ENCODE data around the gene RSPH6A. TPM values are rescaled to one million over a fixed set of nuclear protein-coding genes. Genes with fewer than 3 reads are reported as not detected.

The RSPH6A gene
- total RNA-seq, 2 experiments from 2014 or later, result 0.17 to 0.25 TPM

DNA sequence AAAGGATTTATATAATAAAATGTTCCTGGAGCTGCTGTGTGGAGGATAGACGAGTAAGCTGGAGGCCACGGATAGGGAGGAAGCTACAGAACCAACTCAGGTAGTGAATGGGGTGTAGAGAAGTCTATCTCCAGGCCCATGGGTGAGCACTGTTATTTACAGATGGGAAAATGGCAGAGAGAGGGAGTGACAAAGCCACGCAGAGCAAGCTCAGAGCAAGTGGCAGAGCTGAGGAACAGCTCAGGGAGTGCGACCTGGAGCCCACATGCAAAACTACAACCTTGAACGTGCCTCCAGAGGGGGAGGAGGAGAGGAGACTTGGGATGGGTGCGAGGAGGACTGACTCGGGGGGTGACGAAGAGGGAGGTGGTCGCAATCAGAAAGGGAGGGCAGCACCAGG lies 13.4 kb upstream of the RSPH6A start:
- intact Hi-C loops (cut with DNase I, micrococcal nuclease), result no loop called here
- peaks cover 81% of the 10 kb centered on the region for H3K36me3 Mint-ChIP-seq (ENCODE audit: low read depth)
- ChIA-PET CTCF (interaction anchor here (1.3 kb wide), 1 partner anchor 11 kb away, joined by 3 read pairs; no protein-coding TSS in a partner anchor), POLR2A (no interaction called here)
- Histone ChIP-seq H3K4me3 (ENCODE audit: low read length) (no peak overlapping the region), H3K9me3 (ENCODE audit: control insufficient read depth in 1 of 2, insufficient read depth in 1 of 2, low read length in 2 of 2) (no peaks in the 10 kb centered on the region), H3K36me3 (ENCODE audit: insufficient read depth, low read length) (peaks cover 88% of the 10 kb centered on the region), H3K4me1 (ENCODE audit: insufficient read depth, low read length) (no peaks in the 10 kb centered on the region), H3K27ac (ENCODE audit: low read depth in 1 of 2, low read length in 2 of 2) (no peak overlapping the region), H3K27me3 (ENCODE audit: control insufficient read depth in 1 of 2, insufficient read depth in 2 of 2, low read length in 2 of 2) (no peaks in the 10 kb centered on the region)
- no peaks in the 10 kb centered on the region for H3K27me3 Mint-ChIP-seq
- TF ChIP-seq, protein P1, sequence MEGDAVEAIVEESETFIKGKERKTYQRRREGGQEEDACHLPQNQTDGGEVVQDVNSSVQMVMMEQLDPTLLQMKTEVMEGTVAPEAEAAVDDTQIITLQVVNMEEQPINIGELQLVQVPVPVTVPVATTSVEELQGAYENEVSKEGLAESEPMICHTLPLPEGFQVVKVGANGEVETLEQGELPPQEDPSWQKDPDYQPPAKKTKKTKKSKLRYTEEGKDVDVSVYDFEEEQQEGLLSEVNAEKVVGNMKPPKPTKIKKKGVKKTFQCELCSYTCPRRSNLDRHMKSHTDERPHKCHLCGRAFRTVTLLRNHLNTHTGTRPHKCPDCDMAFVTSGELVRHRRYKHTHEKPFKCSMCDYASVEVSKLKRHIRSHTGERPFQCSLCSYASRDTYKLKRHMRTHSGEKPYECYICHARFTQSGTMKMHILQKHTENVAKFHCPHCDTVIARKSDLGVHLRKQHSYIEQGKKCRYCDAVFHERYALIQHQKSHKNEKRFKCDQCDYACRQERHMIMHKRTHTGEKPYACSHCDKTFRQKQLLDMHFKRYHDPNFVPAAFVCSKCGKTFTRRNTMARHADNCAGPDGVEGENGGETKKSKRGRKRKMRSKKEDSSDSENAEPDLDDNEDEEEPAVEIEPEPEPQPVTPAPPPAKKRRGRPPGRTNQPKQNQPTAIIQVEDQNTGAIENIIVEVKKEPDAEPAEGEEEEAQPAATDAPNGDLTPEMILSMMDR (IDR thresholded peaks at IDR 0.05), result no peak
- H3K4me3 Mint-ChIP-seq, result no peak overlapping the region
- H3K4me1 Mint-ChIP-seq (ENCODE audit: low read depth), result no peaks in the 10 kb centered on the region
- no peaks in the 10 kb centered on the region for H3K9me3 Mint-ChIP-seq
- DNase-seq (no peak), ATAC-seq (ENCODE audit: poor library complexity) (no peak)
- no peak overlapping the region for H3K27ac Mint-ChIP-seq

DNA sequence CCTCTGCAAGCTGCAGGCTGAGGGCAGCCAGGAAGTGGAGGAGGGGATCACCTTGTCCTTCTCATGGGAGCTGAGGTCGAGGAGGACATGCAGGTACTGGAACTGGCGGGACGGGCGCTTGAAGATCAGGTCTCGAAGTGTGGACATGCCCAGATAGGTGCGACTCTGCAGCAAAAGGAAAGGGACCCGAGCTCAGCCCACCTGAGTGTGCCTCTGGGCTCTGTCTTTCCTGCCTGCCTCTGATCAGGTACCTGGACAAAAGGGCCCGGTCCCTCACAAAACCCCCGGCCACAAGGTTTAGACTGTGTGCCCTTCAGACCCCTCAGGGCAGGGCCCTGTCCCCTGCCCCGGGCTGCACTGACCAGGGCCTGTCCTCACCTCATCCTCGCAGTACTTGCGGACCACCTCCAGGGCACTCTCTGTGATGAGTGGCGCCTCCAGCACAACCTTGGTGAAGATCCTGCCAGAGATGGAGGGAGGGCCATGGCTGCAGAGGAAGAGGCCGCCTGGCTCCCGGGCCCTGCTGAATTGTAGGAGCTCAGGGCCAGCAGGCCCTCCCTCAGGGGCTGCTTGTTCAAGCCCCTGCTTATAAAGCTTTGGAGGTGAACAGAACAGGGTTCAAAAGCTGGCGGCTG lies 12.5 kb upstream of the RSPH6A start:
- CTCF ChIA-PET, result interaction anchor here (1.3 kb wide), 1 partner anchor 10 kb away, joined by 3 read pairs; no protein-coding TSS in a partner anchor
- DNase-seq (no peak), ATAC-seq (ENCODE audit: poor library complexity) (no peak)
- no peak overlapping the region for H3K27ac ChIP-seq (ENCODE audit: low read depth in 1 of 2, low read length in 2 of 2)
- POLR2A ChIA-PET, result no interaction called here
- H3K4me3 ChIP-seq (ENCODE audit: low read length), result no peak overlapping the region
- no peaks in the 10 kb centered on the region for H3K4me1 ChIP-seq (ENCODE audit: insufficient read depth, low read length)
- Mint-ChIP-seq H3K4me1 (ENCODE audit: low read depth) (no peaks in the 10 kb centered on the region), H3K27me3 (no peaks in the 10 kb centered on the region), H3K27ac (no peak overlapping the region), H3K4me3 (no peak overlapping the region), H3K36me3 (ENCODE audit: low read depth) (peaks cover 77% of the 10 kb centered on the region), H3K9me3 (no peaks in the 10 kb centered on the region)
- H3K27me3 ChIP-seq (ENCODE audit: control insufficient read depth in 1 of 2, insufficient read depth in 2 of 2, low read length in 2 of 2), result no peaks in the 10 kb centered on the region
- H3K9me3 ChIP-seq (ENCODE audit: control insufficient read depth in 1 of 2, insufficient read depth in 1 of 2, low read length in 2 of 2), result no peaks in the 10 kb centered on the region
- intact Hi-C loops (cut with DNase I, micrococcal nuclease), result no loop called here
- TF ChIP-seq, protein P1 (IDR thresholded peaks at IDR 0.05), result no peak
- peaks cover 83% of the 10 kb centered on the region for H3K36me3 ChIP-seq (ENCODE audit: insufficient read depth, low read length)

DNA sequence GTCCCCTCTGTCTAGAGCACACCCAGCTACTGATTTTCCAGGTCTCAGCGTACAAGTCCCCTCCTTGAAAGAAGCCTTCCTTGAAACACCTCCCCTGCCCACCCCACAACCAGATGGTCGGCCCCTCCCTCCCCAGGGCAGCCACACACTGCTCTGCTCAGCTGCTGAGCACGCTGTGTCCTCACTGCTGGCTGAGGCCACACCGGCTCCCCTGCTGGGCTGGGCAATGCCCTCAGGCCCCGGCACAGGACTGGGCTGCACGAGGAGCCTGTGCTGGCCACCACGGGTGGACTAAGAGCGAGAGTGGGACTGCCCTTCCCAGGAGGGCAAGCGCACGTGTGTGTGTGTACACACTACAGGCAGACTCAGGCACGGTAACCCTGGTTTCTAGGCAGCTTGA lies 11.8 kb upstream of the RSPH6A start:
- Histone ChIP-seq H3K36me3 (ENCODE audit: insufficient read depth, low read length) (peaks cover 80% of the 10 kb centered on the region), H3K27ac (ENCODE audit: low read depth in 1 of 2, low read length in 2 of 2) (no peak overlapping the region), H3K27me3 (ENCODE audit: control insufficient read depth in 1 of 2, insufficient read depth in 2 of 2, low read length in 2 of 2) (no peaks in the 10 kb centered on the region), H3K9me3 (ENCODE audit: control insufficient read depth in 1 of 2, insufficient read depth in 1 of 2, low read length in 2 of 2) (no peaks in the 10 kb centered on the region), H3K4me3 (ENCODE audit: low read length) (no peak overlapping the region), H3K4me1 (ENCODE audit: insufficient read depth, low read length) (no peaks in the 10 kb centered on the region)
- TF ChIP-seq, protein P1 (IDR thresholded peaks at IDR 0.05), result no peak
- no peak for DNase-seq
- intact Hi-C loops (cut with DNase I, micrococcal nuclease), result no loop called here
- peaks cover 71% of the 10 kb centered on the region for H3K36me3 Mint-ChIP-seq (ENCODE audit: low read depth)
- ChIA-PET POLR2A (no interaction called here), CTCF (no interaction called here)
- no peak overlapping the region for H3K4me3 Mint-ChIP-seq
- H3K27ac Mint-ChIP-seq, result no peak overlapping the region
- H3K4me1 Mint-ChIP-seq (ENCODE audit: low read depth), result no peaks in the 10 kb centered on the region
- no peaks in the 10 kb centered on the region for H3K9me3 Mint-ChIP-seq
- H3K27me3 Mint-ChIP-seq, result no peaks in the 10 kb centered on the region
- no peak for ATAC-seq (ENCODE audit: poor library complexity)

Measured in CD4-positive, alpha-beta T cell (primary cell).